Thyroid gland (tissue), 4 donors: ENCODE measurements around the gene IPPK. TPM values are rescaled to one million over a fixed set of nuclear protein-coding genes. Genes with fewer than 3 reads are reported as not detected.
A peak's percentile ranks its signal among the peaks of the same experiment; 100 is the strongest.

ENCODE experiments used
- DNase-seq, 2 donors: peaks; one replicate each; pipeline ENCODE4 v3.0.0-alpha.2; 2019
- H3K27ac ChIP-seq, 3 donors: fragments of 200-600 bp; sonication (generic); 1 replicate in 2 of 3; 2 replicates in 1 of 3; pipeline ENCODE4 v1.5.1; 2016 to 2019; ENCODE audit warnings: mild to moderate bottlenecking in 1 of 3, moderate library complexity in 1 of 3
- H3K27me3 ChIP-seq: fragments of 200-600 bp; sonication (generic); one replicate; pipeline ENCODE4 v1.5.1; 2019
- H3K36me3 ChIP-seq, 2 donors: fragments of 200-600 bp; sonication (generic); one replicate each; pipeline ENCODE4 v1.5.1; 2016 to 2019
- H3K4me1 ChIP-seq, 2 donors: fragments of 200-600 bp; sonication (generic); one replicate each; pipeline ENCODE4 v1.5.1; 2017 to 2019
- H3K4me3 ChIP-seq, 3 donors: fragments of 200-600 bp; sonication (generic); replicated peaks in 1 of 3; 1 replicate in 2 of 3; 2 replicates in 1 of 3; pipeline ENCODE4 v1.5.1; 2016; ENCODE audit warnings: mild to moderate bottlenecking in 1 of 3
- H3K9me3 ChIP-seq: fragments of 200-600 bp; sonication (generic); one replicate; pipeline ENCODE4 v1.5.1; 2017
- POLR2A ChIP-seq, 2 donors: fragments of 450-650 bp; IDR thresholded peaks; one replicate each; pipeline ENCODE4 v1.6.1; 2017; ENCODE audit warnings: antibody characterized with exemption in 2 of 2, mild to moderate bottlenecking in 2 of 2, moderate library complexity in 1 of 2
- WGBS, 2 donors: methylation state at CpG; one replicate each; pipeline ENCODE4 v1.1.5; 2017; 5-methylcytosine and 5-hydroxymethylcytosine counted together
- intact Hi-C: fragments of 100-400 bp; cut with DNase I; formaldehyde crosslinking; loops from one replicate; pipeline ENCODE4 v1.15.1; 2023
- total RNA-seq, 4 donors: library from RNA; depleted of rRNA; stranded (reverse); fragments of >200 nt; gene quantifications; one replicate each; pipeline ENCODE4 v1.2.3, GENCODE V29; 2016
- TF ChIP-seq, protein P1 (sequence below), 6 experiments: fragments of 200-600 bp in 3 of 6; fragments of 450-650 bp in 3 of 6; sonication (generic) in 3 of 6; IDR thresholded peaks; one replicate each; pipeline ENCODE4 v1.5.1; 2016 to 2019; ENCODE audit warnings: antibody characterized with exemption in 6 of 6, mild to moderate bottlenecking in 2 of 6, inconsistent platforms in 1 of 6, moderate library complexity in 1 of 6

IPPK gene
- total RNA-seq, 4 donors from 2014 or later: 6.3 to 12.2 (median 10.2) TPM

DNA sequence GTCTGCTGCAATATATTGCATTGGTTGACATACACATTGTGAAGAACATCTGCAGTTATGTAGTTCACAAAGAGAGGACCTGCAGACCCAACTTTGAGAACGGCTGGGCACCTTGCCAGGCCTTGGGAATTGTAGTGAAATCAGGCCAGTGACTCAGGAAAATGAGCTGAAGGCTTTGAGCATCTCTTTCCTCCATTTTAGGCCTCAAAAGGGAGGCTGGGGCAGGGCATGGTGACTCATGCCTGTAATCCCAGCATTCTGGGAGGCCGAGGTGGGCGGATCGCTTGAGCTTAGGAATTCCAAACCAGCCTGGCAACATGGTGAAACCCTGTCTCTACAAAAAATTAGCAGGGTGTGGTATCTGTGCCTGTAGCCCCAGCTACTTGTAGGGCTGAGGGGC lies 1.4 kb upstream of the IPPK start:
- 71 to 86% methylated on average over 2 to 4 of the region's 4 CpGs for WGBS, 2 donors
- intact Hi-C loops: no loop called here
- H3K9me3 ChIP-seq: no peaks in the 10 kb centered on the region
- no peaks in the 10 kb centered on the region for H3K27me3 ChIP-seq
- no peak overlapping the region for H3K27ac ChIP-seq
- DNase-seq: peak; percentile 21 to 36
- no peaks in the 10 kb centered on the region for H3K36me3 ChIP-seq
- no peak overlapping the region for H3K4me3 ChIP-seq
- H3K4me1 ChIP-seq: peaks cover 12 to 17% of the 10 kb centered on the region in 2 donors
- TF ChIP-seq POLR2A (IDR thresholded peaks at IDR 0.05): no peak
- TF ChIP-seq, protein P1, sequence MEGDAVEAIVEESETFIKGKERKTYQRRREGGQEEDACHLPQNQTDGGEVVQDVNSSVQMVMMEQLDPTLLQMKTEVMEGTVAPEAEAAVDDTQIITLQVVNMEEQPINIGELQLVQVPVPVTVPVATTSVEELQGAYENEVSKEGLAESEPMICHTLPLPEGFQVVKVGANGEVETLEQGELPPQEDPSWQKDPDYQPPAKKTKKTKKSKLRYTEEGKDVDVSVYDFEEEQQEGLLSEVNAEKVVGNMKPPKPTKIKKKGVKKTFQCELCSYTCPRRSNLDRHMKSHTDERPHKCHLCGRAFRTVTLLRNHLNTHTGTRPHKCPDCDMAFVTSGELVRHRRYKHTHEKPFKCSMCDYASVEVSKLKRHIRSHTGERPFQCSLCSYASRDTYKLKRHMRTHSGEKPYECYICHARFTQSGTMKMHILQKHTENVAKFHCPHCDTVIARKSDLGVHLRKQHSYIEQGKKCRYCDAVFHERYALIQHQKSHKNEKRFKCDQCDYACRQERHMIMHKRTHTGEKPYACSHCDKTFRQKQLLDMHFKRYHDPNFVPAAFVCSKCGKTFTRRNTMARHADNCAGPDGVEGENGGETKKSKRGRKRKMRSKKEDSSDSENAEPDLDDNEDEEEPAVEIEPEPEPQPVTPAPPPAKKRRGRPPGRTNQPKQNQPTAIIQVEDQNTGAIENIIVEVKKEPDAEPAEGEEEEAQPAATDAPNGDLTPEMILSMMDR (IDR thresholded peaks at IDR 0.05): no peak

- peak; percentile 16 to 29 for DNase-seq
- intact Hi-C loops: loop anchor here (5.0 kb wide), 1 partner anchor 98 kb away; no protein-coding TSS in a partner anchor
- WGBS, 2 donors: 1 to 3% methylated on average over 17 to 28 of the region's 29 CpGs
- H3K36me3 ChIP-seq: no peaks in the 10 kb centered on the region
- H3K9me3 ChIP-seq: no peaks in the 10 kb centered on the region
- H3K27me3 ChIP-seq: no peaks in the 10 kb centered on the region
- H3K4me3 ChIP-seq: peak overlapping the region; percentile 69 to 94 (median 90)
- TF ChIP-seq, protein P1 (IDR thresholded peaks at IDR 0.05): no peak
- no peak for TF ChIP-seq POLR2A (IDR thresholded peaks at IDR 0.05)
- H3K4me1 ChIP-seq: peaks cover 12 to 26% of the 10 kb centered on the region in 2 donors
- H3K27ac ChIP-seq: peak overlapping the region in 2 of 3 donors; percentile 73 to 76
Observed at GRCh38 chr9:92669527-92669889, 423 bp downstream of the IPPK start.

GRCh38 chr9:92668746-92669526 lies 995 bp downstream of the IPPK start:
- Histone ChIP-seq H3K27ac (peak overlapping the region in 2 of 3 donors; percentile 73 to 76), H3K27me3 (no peaks in the 10 kb centered on the region), H3K4me1 (peaks cover 12 to 28% of the 10 kb centered on the region in 2 donors), H3K36me3 (no peaks in the 10 kb centered on the region), H3K4me3 (peak overlapping the region; percentile 69 to 94 (median 90)), H3K9me3 (no peaks in the 10 kb centered on the region)
- intact Hi-C loops: loop anchor here (5.0 kb wide), 1 partner anchor 98 kb away; no protein-coding TSS in a partner anchor
- no peak for TF ChIP-seq POLR2A (IDR thresholded peaks at IDR 0.05)
- TF ChIP-seq, protein P1 (IDR thresholded peaks at IDR 0.05): no peak
- peak; percentile 38 to 49 for DNase-seq
- 22 to 33% methylated on average over 10 to 14 of the region's 14 CpGs for whole genome bisulfite sequencing, 2 donors

DNA sequence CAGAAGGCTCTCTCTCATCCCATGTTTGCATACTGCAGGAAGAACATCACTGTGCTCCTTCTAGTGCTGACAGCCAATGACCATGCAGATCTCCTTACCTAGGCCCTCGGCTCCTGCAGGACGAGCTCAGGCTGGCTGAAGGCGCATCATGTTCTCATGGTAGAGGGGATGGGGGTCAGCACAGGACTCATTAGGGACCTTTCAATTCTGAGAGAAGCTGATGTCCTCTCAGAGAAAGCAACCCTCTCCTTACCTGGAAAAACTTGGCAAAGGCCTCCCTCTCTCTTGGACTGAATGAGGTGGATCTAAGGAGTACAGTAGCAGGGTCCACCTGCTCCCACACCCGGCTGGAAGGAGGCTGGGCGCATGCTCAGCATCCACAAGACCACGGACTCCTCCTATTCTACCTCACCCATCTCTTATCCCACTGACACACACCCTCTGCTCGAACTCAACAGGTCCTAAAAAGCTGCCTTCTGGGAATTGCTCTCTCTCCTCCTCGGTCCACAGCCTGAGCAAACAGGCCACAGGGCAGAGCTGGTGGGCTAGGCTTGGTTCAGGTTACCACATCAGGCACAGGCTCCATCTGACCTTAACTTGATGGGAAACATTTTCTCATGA lies 2.9 kb downstream of the IPPK start:
- DNase-seq: no peak
- WGBS, 2 donors: 85 to 88% methylated on average over 7 to 8 of the region's 8 CpGs
- TF ChIP-seq, protein P1 (IDR thresholded peaks at IDR 0.05): no peak
- no peak for TF ChIP-seq POLR2A (IDR thresholded peaks at IDR 0.05)
- Histone ChIP-seq H3K4me3 (no peak overlapping the region), H3K9me3 (no peaks in the 10 kb centered on the region), H3K27me3 (no peaks in the 10 kb centered on the region), H3K27ac (no peak overlapping the region), H3K4me1 (peaks cover 12 to 28% of the 10 kb centered on the region in 2 donors), H3K36me3 (no peaks in the 10 kb centered on the region)
- intact Hi-C loops: loop anchor here (5.0 kb wide), 1 partner anchor 100 kb away; no protein-coding TSS in a partner anchor

DNA sequence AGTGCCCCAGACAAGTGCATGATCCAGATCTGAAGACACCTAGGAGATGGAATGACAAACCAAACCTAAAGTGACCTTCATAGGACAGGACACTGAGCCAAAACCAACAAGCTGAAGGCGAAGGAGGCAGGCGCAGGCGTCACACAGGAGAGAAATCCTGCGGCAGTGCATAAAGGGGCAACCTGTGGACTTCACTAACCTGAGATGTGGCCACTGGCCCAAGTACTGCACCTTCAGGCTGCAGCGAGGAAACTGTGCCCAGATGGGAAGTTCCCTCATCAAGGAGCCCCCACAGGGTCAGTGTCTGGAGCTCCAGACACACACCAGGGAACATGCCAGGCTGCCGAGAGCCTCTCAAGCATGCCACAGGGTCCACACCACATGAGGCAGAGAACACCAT lies 3.7 kb downstream of the IPPK start:
- H3K4me1 ChIP-seq: peaks cover 9 to 25% of the 10 kb centered on the region in 2 donors
- no peaks in the 10 kb centered on the region for H3K9me3 ChIP-seq
- no peak overlapping the region for H3K4me3 ChIP-seq
- no peak overlapping the region for H3K27ac ChIP-seq
- DNase-seq: no peak
- no peak for TF ChIP-seq POLR2A (IDR thresholded peaks at IDR 0.05)
- TF ChIP-seq, protein P1 (IDR thresholded peaks at IDR 0.05): no peak
- no peaks in the 10 kb centered on the region for H3K36me3 ChIP-seq
- no peaks in the 10 kb centered on the region for H3K27me3 ChIP-seq
- 88 to 89% methylated on average over 6 of the region's 6 CpGs for WGBS, 2 donors
- intact Hi-C loops: loop anchor here (5.0 kb wide), 1 partner anchor 101 kb away; no protein-coding TSS in a partner anchor
